ENCODE measurements around the gene KCNH1.

The KCNH1 gene

GRCh38 chr1:210920258-210920657, 213.7 kb downstream of the KCNH1 start:
- Histone ChIP-seq H3K4me2 (no peak overlapping the region), H2AFZ (ENCODE audit: low read depth) (no peak overlapping the region), H3K79me2 (ENCODE audit: insufficient read depth, low read depth) (no peaks in the 10 kb centered on the region), H3K4me3 (IDR thresholded peaks at IDR 0.05; ENCODE audit: insufficient read depth, low read depth, low read length) (no peak overlapping the region), H3K36me3 (ENCODE audit: insufficient read depth) (no peaks in the 10 kb centered on the region), H3K4me1 (ENCODE audit: low read depth, poor library complexity, severe bottlenecking) (no peaks in the 10 kb centered on the region), H4K20me1 (ENCODE audit: insufficient read depth) (no peaks in the 10 kb centered on the region), H3K27me3 (ENCODE audit: insufficient read depth, low read depth) (no peaks in the 10 kb centered on the region), H3K9ac (no peak overlapping the region), H3K27ac (no peak overlapping the region)
- TF ChIP-seq CTCF (conservative IDR thresholded peaks at IDR 0.05; ENCODE audit: low read depth, low read length): no peak

- no peaks in the 10 kb centered on the region for H3K27me3 ChIP-seq (ENCODE audit: insufficient read depth, low read depth)
- no peak overlapping the region for H3K9ac ChIP-seq
- no peaks in the 10 kb centered on the region for H3K79me2 ChIP-seq (ENCODE audit: insufficient read depth, low read depth)
- H4K20me1 ChIP-seq (ENCODE audit: insufficient read depth): no peaks in the 10 kb centered on the region
- no peak overlapping the region for H3K4me3 ChIP-seq (IDR thresholded peaks at IDR 0.05; ENCODE audit: insufficient read depth, low read depth, low read length)
- H3K4me1 ChIP-seq (ENCODE audit: low read depth, poor library complexity, severe bottlenecking): no peaks in the 10 kb centered on the region
- H3K4me2 ChIP-seq: no peak overlapping the region
- H2AFZ ChIP-seq (ENCODE audit: low read depth): no peak overlapping the region
- no peak for TF ChIP-seq CTCF (conservative IDR thresholded peaks at IDR 0.05; ENCODE audit: low read depth, low read length)
- no peaks in the 10 kb centered on the region for H3K36me3 ChIP-seq (ENCODE audit: insufficient read depth)
- H3K27ac ChIP-seq: no peak overlapping the region
Observed at GRCh38 chr1:210918893-210919292, 215.1 kb downstream of the KCNH1 start.

GRCh38 chr1:210917560-210918169, 216.3 kb downstream of the KCNH1 start:
- no peaks in the 10 kb centered on the region for H4K20me1 ChIP-seq (ENCODE audit: insufficient read depth)
- no peak for TF ChIP-seq CTCF (conservative IDR thresholded peaks at IDR 0.05; ENCODE audit: low read depth, low read length)
- H2AFZ ChIP-seq (ENCODE audit: low read depth): no peak overlapping the region
- no peaks in the 10 kb centered on the region for H3K79me2 ChIP-seq (ENCODE audit: insufficient read depth, low read depth)
- no peak overlapping the region for H3K9ac ChIP-seq
- H3K36me3 ChIP-seq (ENCODE audit: insufficient read depth): no peaks in the 10 kb centered on the region
- no peak overlapping the region for H3K27ac ChIP-seq
- H3K4me3 ChIP-seq (IDR thresholded peaks at IDR 0.05; ENCODE audit: insufficient read depth, low read depth, low read length): no peak overlapping the region
- no peak overlapping the region for H3K4me2 ChIP-seq
- no peaks in the 10 kb centered on the region for H3K4me1 ChIP-seq (ENCODE audit: low read depth, poor library complexity, severe bottlenecking)
- no peaks in the 10 kb centered on the region for H3K27me3 ChIP-seq (ENCODE audit: insufficient read depth, low read depth)

- TF ChIP-seq CTCF (conservative IDR thresholded peaks at IDR 0.05; ENCODE audit: low read depth, low read length): no peak
- Histone ChIP-seq H2AFZ (ENCODE audit: low read depth) (no peak overlapping the region), H3K79me2 (ENCODE audit: insufficient read depth, low read depth) (no peaks in the 10 kb centered on the region), H3K4me3 (IDR thresholded peaks at IDR 0.05; ENCODE audit: insufficient read depth, low read depth, low read length) (no peak overlapping the region), H3K9ac (no peak overlapping the region), H3K27ac (no peak overlapping the region), H3K36me3 (ENCODE audit: insufficient read depth) (no peaks in the 10 kb centered on the region), H3K4me2 (no peak overlapping the region), H3K4me1 (ENCODE audit: low read depth, poor library complexity, severe bottlenecking) (no peaks in the 10 kb centered on the region), H4K20me1 (ENCODE audit: insufficient read depth) (no peaks in the 10 kb centered on the region), H3K27me3 (ENCODE audit: insufficient read depth, low read depth) (no peaks in the 10 kb centered on the region)
Observed at GRCh38 chr1:210916548-210916947, 217.4 kb downstream of the KCNH1 start.
